ENCODE measurements around the gene WDR1. TPM values are rescaled to one million over a fixed set of nuclear protein-coding genes. Genes with fewer than 3 reads are reported as not detected.

The WDR1 gene
- total RNA-seq, 1 donor from 2014 or later, result 161 TPM

GRCh38 chr4:10157478-10158332 is 41.1 kb upstream of the WDR1 start:
- Mint-ChIP-seq H3K36me3 (ENCODE audit: unreplicated experiment) (no peaks in the 10 kb centered on the region), H3K27ac (ENCODE audit: unreplicated experiment) (no peak overlapping the region), H3K4me3 (ENCODE audit: unreplicated experiment) (no peak overlapping the region), H3K9me3 (ENCODE audit: unreplicated experiment) (no peaks in the 10 kb centered on the region), H3K27me3 (ENCODE audit: unreplicated experiment) (peaks cover 3% of the 10 kb centered on the region), H3K4me1 (ENCODE audit: low read depth, unreplicated experiment) (no peaks in the 10 kb centered on the region)
- peak; percentile 51 for DNase-seq
- TF ChIP-seq, protein P1, sequence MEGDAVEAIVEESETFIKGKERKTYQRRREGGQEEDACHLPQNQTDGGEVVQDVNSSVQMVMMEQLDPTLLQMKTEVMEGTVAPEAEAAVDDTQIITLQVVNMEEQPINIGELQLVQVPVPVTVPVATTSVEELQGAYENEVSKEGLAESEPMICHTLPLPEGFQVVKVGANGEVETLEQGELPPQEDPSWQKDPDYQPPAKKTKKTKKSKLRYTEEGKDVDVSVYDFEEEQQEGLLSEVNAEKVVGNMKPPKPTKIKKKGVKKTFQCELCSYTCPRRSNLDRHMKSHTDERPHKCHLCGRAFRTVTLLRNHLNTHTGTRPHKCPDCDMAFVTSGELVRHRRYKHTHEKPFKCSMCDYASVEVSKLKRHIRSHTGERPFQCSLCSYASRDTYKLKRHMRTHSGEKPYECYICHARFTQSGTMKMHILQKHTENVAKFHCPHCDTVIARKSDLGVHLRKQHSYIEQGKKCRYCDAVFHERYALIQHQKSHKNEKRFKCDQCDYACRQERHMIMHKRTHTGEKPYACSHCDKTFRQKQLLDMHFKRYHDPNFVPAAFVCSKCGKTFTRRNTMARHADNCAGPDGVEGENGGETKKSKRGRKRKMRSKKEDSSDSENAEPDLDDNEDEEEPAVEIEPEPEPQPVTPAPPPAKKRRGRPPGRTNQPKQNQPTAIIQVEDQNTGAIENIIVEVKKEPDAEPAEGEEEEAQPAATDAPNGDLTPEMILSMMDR (IDR thresholded peaks at IDR 0.05; ENCODE audit: partially characterized antibody, unreplicated experiment), result peak; percentile 81

- Mint-ChIP-seq H3K36me3 (ENCODE audit: unreplicated experiment) (no peaks in the 10 kb centered on the region), H3K9me3 (ENCODE audit: unreplicated experiment) (peaks cover 2% of the 10 kb centered on the region), H3K27me3 (ENCODE audit: unreplicated experiment) (peaks cover 5% of the 10 kb centered on the region)
Measured at GRCh38 chr4:10154241-10154640, 37.6 kb upstream of the WDR1 start.

GRCh38 chr4:10153161-10153560 is 36.6 kb upstream of the WDR1 start:
- Mint-ChIP-seq H3K27ac (ENCODE audit: unreplicated experiment) (no peak overlapping the region), H3K9me3 (ENCODE audit: unreplicated experiment) (peaks cover 2% of the 10 kb centered on the region), H3K4me3 (ENCODE audit: unreplicated experiment) (no peak overlapping the region), H3K36me3 (ENCODE audit: unreplicated experiment) (no peaks in the 10 kb centered on the region), H3K27me3 (ENCODE audit: unreplicated experiment) (peaks cover 5% of the 10 kb centered on the region), H3K4me1 (ENCODE audit: low read depth, unreplicated experiment) (peaks cover 10% of the 10 kb centered on the region)
- TF ChIP-seq, protein P1 (IDR thresholded peaks at IDR 0.05; ENCODE audit: partially characterized antibody, unreplicated experiment), result no peak
- DNase-seq, result no peak

More at GRCh38 chr4:10154241-10154640, 37.6 kb upstream of the WDR1 start:
- no peak for DNase-seq
- Mint-ChIP-seq H3K4me1 (ENCODE audit: low read depth, unreplicated experiment) (peaks cover 10% of the 10 kb centered on the region), H3K4me3 (ENCODE audit: unreplicated experiment) (no peak overlapping the region), H3K27ac (ENCODE audit: unreplicated experiment) (no peak overlapping the region)
- TF ChIP-seq, protein P1 (IDR thresholded peaks at IDR 0.05; ENCODE audit: partially characterized antibody, unreplicated experiment), result no peak

GRCh38 chr4:10151182-10151581 is 34.6 kb upstream of the WDR1 start:
- Mint-ChIP-seq H3K9me3 (ENCODE audit: unreplicated experiment) (peaks cover 2% of the 10 kb centered on the region), H3K4me3 (ENCODE audit: unreplicated experiment) (no peak overlapping the region), H3K4me1 (ENCODE audit: low read depth, unreplicated experiment) (peaks cover 10% of the 10 kb centered on the region), H3K27ac (ENCODE audit: unreplicated experiment) (no peak overlapping the region), H3K27me3 (ENCODE audit: unreplicated experiment) (peaks cover 5% of the 10 kb centered on the region), H3K36me3 (ENCODE audit: unreplicated experiment) (no peaks in the 10 kb centered on the region)
- TF ChIP-seq, protein P1 (IDR thresholded peaks at IDR 0.05; ENCODE audit: partially characterized antibody, unreplicated experiment), result no peak
- DNase-seq, result no peak

DNA sequence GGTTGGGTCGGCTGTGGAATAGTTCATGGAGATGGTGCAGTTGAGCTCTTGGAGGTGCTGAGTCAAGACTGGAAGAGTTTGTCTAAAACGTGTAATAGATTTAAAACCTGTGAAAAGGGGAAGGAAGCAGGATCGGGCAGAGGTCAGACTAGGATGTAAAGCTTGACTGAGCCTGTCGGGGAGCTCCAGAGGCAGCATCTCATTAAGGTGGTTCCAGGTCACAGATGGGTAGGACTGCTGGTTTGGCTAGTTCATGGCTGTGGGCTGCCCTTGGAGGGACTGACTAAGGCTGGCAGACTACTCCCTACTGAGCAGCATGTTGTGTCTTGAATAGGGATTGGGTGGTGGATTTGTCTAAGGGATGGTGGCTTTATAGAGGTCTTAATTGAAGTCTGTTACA is 28.4 kb upstream of the WDR1 start:
- Mint-ChIP-seq H3K4me3 (ENCODE audit: unreplicated experiment) (no peak overlapping the region), H3K4me1 (ENCODE audit: low read depth, unreplicated experiment) (peaks cover 3% of the 10 kb centered on the region), H3K27me3 (ENCODE audit: unreplicated experiment) (peaks cover under 1% of the 10 kb centered on the region), H3K36me3 (ENCODE audit: unreplicated experiment) (no peaks in the 10 kb centered on the region), H3K27ac (ENCODE audit: unreplicated experiment) (no peak overlapping the region), H3K9me3 (ENCODE audit: unreplicated experiment) (peaks cover 1% of the 10 kb centered on the region)
- TF ChIP-seq, protein P1 (IDR thresholded peaks at IDR 0.05; ENCODE audit: partially characterized antibody, unreplicated experiment), result no peak
- DNase-seq, result no peak
